GM10847 (cell line): ENCODE results near the gene SPG21.

Experiments used
- POLR2A ChIP-seq: IDR thresholded peaks from 2 replicates; pipeline ENCODE4 v1.6.1; 2011; ENCODE audit not compliant: insufficient read length; ENCODE audit errors: extremely low read depth

The SPG21 gene, protein sequence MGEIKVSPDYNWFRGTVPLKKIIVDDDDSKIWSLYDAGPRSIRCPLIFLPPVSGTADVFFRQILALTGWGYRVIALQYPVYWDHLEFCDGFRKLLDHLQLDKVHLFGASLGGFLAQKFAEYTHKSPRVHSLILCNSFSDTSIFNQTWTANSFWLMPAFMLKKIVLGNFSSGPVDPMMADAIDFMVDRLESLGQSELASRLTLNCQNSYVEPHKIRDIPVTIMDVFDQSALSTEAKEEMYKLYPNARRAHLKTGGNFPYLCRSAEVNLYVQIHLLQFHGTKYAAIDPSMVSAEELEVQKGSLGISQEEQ

DNA sequence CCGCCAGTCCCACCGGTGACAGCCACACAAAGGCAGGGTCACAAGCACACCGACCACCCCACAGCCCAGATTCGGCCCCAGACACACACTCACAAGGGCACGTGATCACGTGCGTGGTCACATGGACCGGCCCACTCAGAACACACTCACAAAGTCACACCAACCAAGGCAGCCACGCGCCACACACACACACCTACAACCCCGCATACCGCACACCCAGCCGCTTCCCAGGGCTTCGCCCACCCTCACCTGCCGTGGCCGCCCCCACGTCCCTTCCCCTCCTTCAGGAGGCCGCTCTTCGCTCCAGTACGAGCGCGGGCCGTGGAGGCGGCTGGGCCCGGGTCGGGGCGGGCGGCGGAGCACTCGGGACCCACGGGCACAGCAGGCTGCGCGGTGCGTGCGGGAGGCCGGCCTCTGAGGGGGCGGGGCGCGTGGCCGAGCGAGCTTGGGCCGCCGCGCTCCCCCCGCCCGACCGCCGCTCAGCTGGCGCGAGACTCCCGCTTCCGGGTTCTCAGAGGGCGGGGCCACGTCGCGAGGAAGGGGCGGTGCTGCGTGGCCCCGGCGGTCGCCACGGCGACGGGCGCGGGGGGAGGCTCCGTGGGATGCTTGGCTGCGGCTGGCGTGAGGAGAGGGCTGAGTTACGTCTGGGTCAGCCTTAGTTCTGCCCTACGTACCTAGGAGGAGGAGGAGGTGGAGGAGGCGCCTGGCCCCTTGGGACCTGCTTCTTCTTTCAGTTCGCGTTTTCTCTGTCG, at the start of gene SPG21:
Gene SPG21, minus strand, starts transcription at position 499 of the 752 bp plus-strand sequence. CDS start 6,345 bp downstream, outside the sequence.
- peak; percentile 59 for TF ChIP-seq POLR2A

DNA sequence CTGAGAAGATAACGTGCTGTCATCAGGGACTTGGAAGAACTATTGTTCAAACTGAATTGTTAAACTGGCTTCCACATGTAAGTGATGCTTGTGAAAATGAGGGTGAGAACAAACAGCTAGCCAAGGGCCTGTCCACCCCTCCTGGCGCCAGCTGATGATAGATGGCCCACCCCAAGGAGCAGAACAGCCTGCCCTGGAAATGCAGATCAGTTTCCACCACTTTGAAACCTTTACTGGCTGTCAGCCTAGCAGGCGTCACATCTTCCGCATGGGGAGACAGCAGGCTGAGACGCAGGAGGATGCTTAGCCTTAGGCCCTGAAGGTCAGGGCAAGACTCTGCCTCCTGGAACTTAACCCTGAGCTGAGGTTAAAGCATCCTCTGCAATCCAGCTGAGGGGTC, 49.1 kb upstream of the SPG21 start:
- no peak for TF ChIP-seq POLR2A

DNA sequence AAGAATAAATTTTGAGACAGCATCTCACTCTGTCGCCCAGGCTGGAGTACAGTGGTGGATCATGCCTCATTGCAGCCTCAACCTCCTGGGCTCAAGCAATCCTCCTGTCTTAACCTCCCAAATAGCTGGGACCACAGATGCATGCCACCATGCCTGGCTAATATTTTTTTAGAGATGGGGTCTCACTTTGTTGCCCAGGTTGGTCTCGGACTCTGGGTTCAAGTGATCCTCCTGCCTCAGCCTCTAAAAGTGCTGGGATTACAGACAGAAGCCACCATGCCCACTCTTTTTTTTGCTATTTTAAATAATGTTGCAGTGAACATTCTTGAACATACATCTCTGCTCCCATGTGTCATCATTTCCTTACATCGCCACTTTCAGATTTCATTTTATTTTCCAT, 48.7 kb upstream of the SPG21 start:
- TF ChIP-seq POLR2A, result no peak

DNA sequence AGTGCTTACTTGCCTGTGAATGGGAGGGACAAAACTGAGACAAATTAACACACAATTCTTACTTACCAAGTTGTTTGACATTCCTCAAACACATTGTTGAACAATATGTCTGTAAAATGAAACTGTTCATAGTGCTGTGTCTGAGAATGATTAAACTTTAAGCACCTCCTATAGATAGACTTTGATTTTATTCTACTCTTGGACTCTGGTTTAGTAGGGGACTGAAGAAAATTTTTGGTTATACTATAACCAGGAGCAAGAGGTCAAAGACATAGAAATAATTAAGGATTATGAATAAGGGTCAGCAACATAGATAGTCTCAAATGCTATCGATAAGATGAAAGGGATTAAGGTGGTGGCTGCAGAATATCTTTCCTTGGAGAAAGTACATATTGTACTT, 47.6 kb upstream of the SPG21 start:
- no peak for TF ChIP-seq POLR2A

DNA sequence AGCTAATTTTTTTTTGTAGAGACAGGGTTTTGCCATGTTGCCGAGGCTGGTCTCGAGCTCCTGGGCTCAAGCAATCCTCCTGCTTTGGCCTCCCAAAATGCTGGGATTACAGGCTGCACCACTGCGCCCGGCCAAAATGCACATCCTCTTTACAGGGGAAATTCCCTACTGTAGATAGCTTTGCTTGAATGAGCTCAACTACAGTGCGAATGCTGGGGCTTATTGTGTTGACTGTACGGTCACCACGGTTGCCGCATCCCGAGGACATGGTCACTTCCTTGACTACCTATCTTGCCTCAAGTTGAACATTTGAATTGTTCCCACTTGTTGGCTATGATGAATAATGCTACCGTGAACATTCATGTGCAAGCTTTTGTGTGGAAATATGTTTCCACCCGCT, 45.0 kb upstream of the SPG21 start:
- TF ChIP-seq POLR2A, result no peak

- no peak for TF ChIP-seq POLR2A
Measured at GRCh38 chr15:65033659-65034269, 44.0 kb upstream of the SPG21 start.

- no peak for TF ChIP-seq POLR2A
Measured at GRCh38 chr15:65032801-65033537, 43.3 kb upstream of the SPG21 start.

DNA sequence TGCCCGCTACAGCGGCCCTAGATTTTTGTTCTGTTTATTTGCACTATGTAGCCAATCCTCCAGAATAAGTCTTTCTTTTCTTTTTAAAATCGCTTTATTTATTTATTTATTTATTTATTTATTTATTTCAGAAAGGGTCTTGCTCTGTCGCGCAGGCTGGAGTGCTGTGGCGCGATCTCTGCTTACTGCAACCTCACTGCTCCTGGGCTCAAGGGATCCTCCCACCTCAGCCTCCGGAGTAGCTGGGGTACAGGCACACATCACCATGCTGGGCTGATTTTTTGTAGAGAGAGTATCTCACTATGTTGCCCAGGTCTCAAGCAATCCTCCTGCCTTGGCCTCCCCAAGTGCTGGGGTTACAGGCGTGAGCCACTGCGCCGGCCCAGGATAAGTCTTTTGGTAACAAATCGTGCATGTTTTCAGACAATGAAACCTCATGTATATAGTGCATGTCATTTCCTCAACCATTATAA, 40.1 kb upstream of the SPG21 start:
- TF ChIP-seq POLR2A, result no peak

DNA sequence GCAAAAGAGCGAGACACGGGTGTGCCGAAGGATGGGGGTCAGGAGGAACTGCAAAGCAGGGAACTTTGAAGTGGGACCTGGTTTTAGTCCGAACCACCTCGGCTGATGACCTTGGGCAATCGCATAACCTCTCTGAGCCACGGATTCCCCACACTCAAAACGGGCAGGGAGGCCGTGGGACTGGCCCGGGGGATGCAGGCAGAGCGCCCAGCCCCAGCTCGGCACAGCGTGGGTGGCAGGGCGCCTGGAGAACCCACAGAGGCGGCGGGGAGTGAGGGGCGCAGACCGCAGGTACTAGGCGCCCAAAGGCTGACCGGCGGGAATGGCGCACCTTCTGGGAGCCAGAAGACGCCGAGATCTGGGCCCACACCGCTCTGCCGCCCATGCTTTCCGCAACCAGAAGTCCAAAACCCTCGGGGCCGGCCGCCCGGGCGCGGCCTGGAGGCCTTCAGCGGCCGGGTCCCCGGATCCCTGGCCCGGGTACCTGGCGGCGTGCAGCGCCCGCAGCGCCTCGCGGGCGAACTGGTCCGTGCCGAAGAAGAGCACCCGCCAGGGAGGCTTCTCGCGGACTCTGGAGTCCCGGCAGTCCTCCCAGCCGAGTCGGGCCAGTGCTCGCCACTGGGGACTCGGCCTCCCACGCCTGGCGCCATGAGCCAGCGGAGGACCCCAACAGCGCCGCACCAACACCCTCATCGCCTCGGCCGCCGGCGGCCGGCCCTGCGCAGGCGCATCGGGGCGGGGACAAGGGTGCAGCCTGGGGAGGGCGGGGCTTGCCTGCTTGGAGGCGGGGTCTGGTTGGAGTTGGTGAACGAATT, 39.4 kb upstream of the SPG21 start, which contains the start of gene MTFMT:
Gene MTFMT, minus strand, starts transcription at position 719 of the 815 bp plus-strand sequence. Its CDS starts 26 bp downstream, at position 693.
- peak; percentile 86 for TF ChIP-seq POLR2A

DNA sequence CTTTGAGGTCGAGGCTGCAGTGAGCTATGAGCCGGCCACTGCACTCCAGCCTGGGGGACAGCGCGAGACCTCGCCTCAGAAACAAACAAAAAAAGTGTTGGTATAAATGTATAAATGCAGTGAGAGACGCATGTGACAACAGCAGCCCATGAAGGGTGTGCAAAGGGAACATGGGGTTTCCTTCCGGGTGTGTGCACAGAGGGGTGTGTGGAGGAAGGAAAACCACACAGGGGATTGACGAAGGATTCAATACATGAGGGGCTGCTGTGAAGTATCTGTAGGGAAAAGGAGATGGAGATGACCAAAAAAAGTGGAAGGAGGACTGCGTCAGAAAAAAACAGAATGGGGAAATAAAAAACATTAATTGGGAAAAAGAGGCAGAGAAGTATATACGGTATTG, 38.6 kb upstream of the SPG21 start:
- TF ChIP-seq POLR2A, result no peak

- TF ChIP-seq POLR2A, result no peak
Measured at GRCh38 chr15:65027593-65027992, 37.9 kb upstream of the SPG21 start.

GRCh38 chr15:65026756-65027155, 37.0 kb upstream of the SPG21 start:
- no peak for TF ChIP-seq POLR2A

- no peak for TF ChIP-seq POLR2A
Measured at GRCh38 chr15:65021488-65021887, 31.8 kb upstream of the SPG21 start.

DNA sequence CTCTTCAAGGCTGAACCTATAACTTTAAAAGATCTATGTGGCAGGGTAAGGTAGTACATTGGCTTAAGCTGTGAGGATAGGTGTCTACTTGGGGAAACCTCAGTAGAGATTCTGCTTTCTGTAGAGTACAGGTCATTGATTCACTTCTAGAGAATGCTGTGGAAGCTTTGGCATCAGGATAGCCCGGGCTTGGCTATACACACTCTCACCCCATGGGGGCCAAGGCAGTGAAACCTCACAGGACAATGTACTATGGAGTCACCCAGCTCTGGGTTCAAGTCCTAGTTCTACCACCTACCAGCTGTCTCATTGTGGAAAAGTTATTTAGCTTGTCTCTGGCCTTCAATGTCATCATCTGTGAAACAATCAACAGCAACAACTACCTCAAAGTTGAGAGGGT, 30.7 kb upstream of the SPG21 start:
- TF ChIP-seq POLR2A, result no peak
